HEK293 (cell line): ENCODE data around the gene PMVK.

Experiments used
- CTCF ChIA-PET: fragments of 350-600 bp; formaldehyde crosslinking; extraction: SDS; loops from one replicate; lab custom pipeline; 2021; ENCODE audit warnings: antibody characterized with exemption; lab: Yijun Ruan, JAX
- POLR2A ChIA-PET: fragments of 300-600 bp; formaldehyde crosslinking; extraction: SDS; loops from one replicate; lab custom pipeline; 2020; ENCODE audit warnings: antibody characterized with exemption, inconsistent platforms; lab: Yijun Ruan, JAX
- H3K27ac ChIP-seq: fragments of 200-500 bp; sonication (Bioruptor generic); 2 replicates; pipeline ENCODE4 v1.5.1; 2014; ENCODE audit warnings: low read depth, low read length, control low read depth, inconsistent platforms; ENCODE audit errors: extremely low read depth
- H3K36me3 ChIP-seq, 2 experiments: fragments of 200-500 bp in 1 of 2; sonication (Bioruptor generic) in 1 of 2; 1 replicate in 1 of 2; 2 replicates in 1 of 2; pipeline ENCODE4 v1.5.1; 2014 to 2017; ENCODE audit warnings: inconsistent platforms in 2 of 2, low read length in 2 of 2; ENCODE audit not compliant: control insufficient read depth in 2 of 2, insufficient read depth in 1 of 2
- H3K4me1 ChIP-seq: fragments of 200-500 bp; sonication (Bioruptor generic); 2 replicates; pipeline ENCODE4 v1.5.1; 2014; ENCODE audit warnings: mild to moderate bottlenecking, low read length, inconsistent platforms; ENCODE audit not compliant: control insufficient read depth, insufficient read depth
- H3K4me3 ChIP-seq: 2 replicates; pipeline ENCODE4 v1.5.1; 2011; ENCODE audit warnings: low read depth, mild to moderate bottlenecking, control low read depth, low read length, moderate library complexity
- H3K9me3 ChIP-seq: fragments of 200-500 bp; sonication (Bioruptor generic); 2 replicates; pipeline ENCODE4 v1.5.1; 2014; ENCODE audit warnings: low read depth, low read length, inconsistent platforms; ENCODE audit not compliant: control insufficient read depth, insufficient read depth
- IKZF3 ChIP-seq: fragments of 450-650 bp; IDR thresholded peaks from 2 replicates; pipeline ENCODE4 v1.5.0; 2018; ENCODE audit warnings: missing biosample characterization, mild to moderate bottlenecking, missing genetic modification characterization, moderate library complexity
- OSR2 ChIP-seq: fragments of 450-650 bp; formaldehyde crosslinking; IDR thresholded peaks from 2 replicates; pipeline ENCODE4 v1.5.1; 2016; ENCODE audit warnings: missing biosample characterization, missing genetic modification characterization
- PATZ1 ChIP-seq: fragments of 450-650 bp; formaldehyde crosslinking; IDR thresholded peaks from 2 replicates; pipeline ENCODE4 v1.5.1; 2016; ENCODE audit warnings: missing biosample characterization, missing genetic modification characterization
- PRDM6 ChIP-seq: fragments of 450-650 bp; formaldehyde crosslinking; IDR thresholded peaks from 2 replicates; pipeline ENCODE4 v1.5.1; 2017; ENCODE audit warnings: missing biosample characterization, missing genetic modification characterization
- SP3 ChIP-seq: fragments of 450-650 bp; formaldehyde crosslinking; IDR thresholded peaks from 2 replicates; pipeline ENCODE4 v1.5.1; 2016; ENCODE audit warnings: missing biosample characterization, missing genetic modification characterization
- ZBTB20 ChIP-seq: fragments of 450-650 bp; formaldehyde crosslinking; IDR thresholded peaks from 2 replicates; pipeline ENCODE4 v1.5.1; 2016; ENCODE audit warnings: missing biosample characterization, missing genetic modification characterization
- ZBTB21 ChIP-seq: fragments of 450-650 bp; formaldehyde crosslinking; IDR thresholded peaks from 2 replicates; pipeline ENCODE4 v1.5.1; 2017; ENCODE audit warnings: missing biosample characterization, missing genetic modification characterization
- ZBTB8A ChIP-seq: fragments of 450-650 bp; formaldehyde crosslinking; IDR thresholded peaks from 2 replicates; pipeline ENCODE4 v1.5.1; 2016; ENCODE audit warnings: missing biosample characterization, missing genetic modification characterization
- ZFHX2 ChIP-seq: fragments of 450-650 bp; formaldehyde crosslinking; conservative IDR thresholded peaks from 2 replicates; pipeline ENCODE4 v1.5.1; 2016; ENCODE audit warnings: missing biosample characterization, missing genetic modification characterization
- ZNF133 ChIP-seq: fragments of 450-650 bp; formaldehyde crosslinking; IDR thresholded peaks from 2 replicates; pipeline ENCODE4 v1.5.1; 2016; ENCODE audit warnings: missing biosample characterization, missing genetic modification characterization
- ZNF146 ChIP-seq: fragments of 450-650 bp; formaldehyde crosslinking; IDR thresholded peaks from 2 replicates; pipeline ENCODE4 v1.5.1; 2016; ENCODE audit warnings: missing biosample characterization, missing genetic modification characterization
- ZNF157 ChIP-seq: fragments of 450-650 bp; formaldehyde crosslinking; IDR thresholded peaks from 2 replicates; pipeline ENCODE4 v1.5.1; 2016; ENCODE audit warnings: missing biosample characterization, missing genetic modification characterization
- ZNF174 ChIP-seq: fragments of 450-650 bp; formaldehyde crosslinking; IDR thresholded peaks from 2 replicates; pipeline ENCODE4 v1.5.0; 2017; ENCODE audit warnings: missing biosample characterization, mild to moderate bottlenecking, missing genetic modification characterization
- ZNF202 ChIP-seq: fragments of 450-650 bp; formaldehyde crosslinking; IDR thresholded peaks from 2 replicates; pipeline ENCODE4 v1.5.1; 2016; ENCODE audit warnings: missing biosample characterization, missing genetic modification characterization, borderline replicate concordance
- ZNF211 ChIP-seq: fragments of 450-650 bp; formaldehyde crosslinking; IDR thresholded peaks from 2 replicates; pipeline ENCODE4 v1.5.1; 2016; ENCODE audit warnings: low read depth, missing biosample characterization, missing genetic modification characterization
- ZNF223 ChIP-seq: fragments of 450-650 bp; formaldehyde crosslinking; IDR thresholded peaks from 2 replicates; pipeline ENCODE4 v1.5.1; 2016; ENCODE audit warnings: missing biosample characterization, missing genetic modification characterization
- ZNF354C ChIP-seq: fragments of 450-650 bp; formaldehyde crosslinking; IDR thresholded peaks from 2 replicates; pipeline ENCODE4 v1.5.1; 2016; ENCODE audit warnings: missing biosample characterization, missing genetic modification characterization, low read depth, borderline replicate concordance
- ZNF521 ChIP-seq: fragments of 450-650 bp; formaldehyde crosslinking; IDR thresholded peaks from 2 replicates; pipeline ENCODE4 v1.5.1; 2017; ENCODE audit warnings: missing biosample characterization, mild to moderate bottlenecking, missing genetic modification characterization
- ZNF610 ChIP-seq: fragments of 450-650 bp; formaldehyde crosslinking; IDR thresholded peaks from 2 replicates; pipeline ENCODE4 v1.5.1; 2016; ENCODE audit warnings: missing biosample characterization, missing genetic modification characterization, borderline replicate concordance
- ZNF629 ChIP-seq: fragments of 450-650 bp; formaldehyde crosslinking; IDR thresholded peaks from 2 replicates; pipeline ENCODE4 v1.5.1; 2017; ENCODE audit warnings: missing biosample characterization, missing genetic modification characterization
- ZNF664 ChIP-seq: fragments of 450-650 bp; formaldehyde crosslinking; IDR thresholded peaks from 2 replicates; pipeline ENCODE4 v1.5.1; 2016; ENCODE audit warnings: missing biosample characterization, missing genetic modification characterization
- ZNF76 ChIP-seq: fragments of 450-650 bp; formaldehyde crosslinking; IDR thresholded peaks from 2 replicates; pipeline ENCODE4; 2016; ENCODE audit warnings: low read depth, missing biosample characterization, missing genetic modification characterization, borderline replicate concordance
- ZNF785 ChIP-seq: fragments of 450-650 bp; formaldehyde crosslinking; IDR thresholded peaks from 2 replicates; pipeline ENCODE4 v1.5.1; 2016; ENCODE audit warnings: missing biosample characterization, missing genetic modification characterization
- ZNF791 ChIP-seq: fragments of 450-650 bp; formaldehyde crosslinking; IDR thresholded peaks from 2 replicates; pipeline ENCODE4 v1.5.1; 2016; ENCODE audit warnings: missing biosample characterization, missing genetic modification characterization
- TF ChIP-seq, protein P1 (sequence below): fragments of 450-650 bp; formaldehyde crosslinking; IDR thresholded peaks from 2 replicates; pipeline ENCODE4 v1.5.1; 2016; ENCODE audit warnings: missing biosample characterization, missing genetic modification characterization
- TF ChIP-seq, protein P2 (sequence below): fragments of 450-650 bp; formaldehyde crosslinking; IDR thresholded peaks from 2 replicates; pipeline ENCODE4 v1.5.1; 2016; ENCODE audit warnings: missing biosample characterization, missing genetic modification characterization, borderline replicate concordance
- TF ChIP-seq, protein P3 (sequence below): fragments of 450-650 bp; formaldehyde crosslinking; IDR thresholded peaks from 2 replicates; pipeline ENCODE4 v1.5.1; 2017; ENCODE audit warnings: missing biosample characterization, missing genetic modification characterization

Gene PMVK

DNA sequence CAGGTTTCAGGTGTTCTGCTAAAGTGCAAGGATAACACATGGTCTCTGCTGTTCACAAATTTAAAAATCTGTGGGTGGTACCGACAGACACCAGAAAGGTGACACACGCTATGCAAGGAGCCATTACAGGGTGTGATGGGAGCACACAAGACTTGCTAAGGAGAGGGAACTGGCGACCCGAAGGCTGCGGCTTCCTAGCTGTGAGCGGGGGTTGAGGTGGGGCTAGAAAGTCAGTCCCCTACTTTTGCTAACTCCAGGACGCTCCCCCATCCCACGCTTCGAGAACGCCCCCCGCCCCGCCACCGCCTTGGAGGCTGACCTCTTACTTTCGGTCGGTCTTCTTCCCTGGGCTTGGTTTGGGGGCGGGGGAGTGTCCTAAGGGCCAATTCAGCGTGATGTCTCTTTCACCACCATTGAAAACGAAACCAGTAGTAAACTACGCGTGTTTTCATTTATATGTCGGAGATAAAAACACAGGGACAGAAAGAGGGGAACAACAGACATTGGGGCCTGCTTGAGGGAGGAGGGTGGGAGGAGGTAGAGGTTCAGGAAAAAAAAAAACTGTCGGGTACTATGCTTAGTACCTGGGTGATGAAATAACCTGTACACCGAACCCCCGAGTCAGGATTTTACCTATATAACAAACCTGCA is 39.0 kb upstream of the PMVK start:
- CTCF ChIA-PET = interaction anchor here (0.6 to 1.0 kb wide), 3 partner anchors 66 to 86 kb away, joined by 3 to 5 read pairs (median 4); partner anchors contain the start of gene ADAM15
- peaks cover 0 to 20% of the 10 kb centered on the region in 2 experiments; a peak in 2 of 3 replicates for H3K36me3 ChIP-seq
- H3K9me3 ChIP-seq = no peaks in the 10 kb centered on the region
- POLR2A ChIA-PET = interaction anchor here (2.2 to 6.0 kb wide), 3 partner anchors 8 to 26 kb away, joined by 9 to 66 read pairs (median 14); partner anchors contain the start of genes FLAD1, LENEP and ZBTB7B
- H3K4me3 ChIP-seq = peak overlapping the region; percentile 67
- peak overlapping the region; percentile 76; the same call in 1 of the 2 replicates for H3K27ac ChIP-seq
- peaks cover 9% of the 10 kb centered on the region for H3K4me1 ChIP-seq
- TF ChIP-seq ZBTB8A (tag by site-specific recombination) = no peak
- TF ChIP-seq, protein P1, sequence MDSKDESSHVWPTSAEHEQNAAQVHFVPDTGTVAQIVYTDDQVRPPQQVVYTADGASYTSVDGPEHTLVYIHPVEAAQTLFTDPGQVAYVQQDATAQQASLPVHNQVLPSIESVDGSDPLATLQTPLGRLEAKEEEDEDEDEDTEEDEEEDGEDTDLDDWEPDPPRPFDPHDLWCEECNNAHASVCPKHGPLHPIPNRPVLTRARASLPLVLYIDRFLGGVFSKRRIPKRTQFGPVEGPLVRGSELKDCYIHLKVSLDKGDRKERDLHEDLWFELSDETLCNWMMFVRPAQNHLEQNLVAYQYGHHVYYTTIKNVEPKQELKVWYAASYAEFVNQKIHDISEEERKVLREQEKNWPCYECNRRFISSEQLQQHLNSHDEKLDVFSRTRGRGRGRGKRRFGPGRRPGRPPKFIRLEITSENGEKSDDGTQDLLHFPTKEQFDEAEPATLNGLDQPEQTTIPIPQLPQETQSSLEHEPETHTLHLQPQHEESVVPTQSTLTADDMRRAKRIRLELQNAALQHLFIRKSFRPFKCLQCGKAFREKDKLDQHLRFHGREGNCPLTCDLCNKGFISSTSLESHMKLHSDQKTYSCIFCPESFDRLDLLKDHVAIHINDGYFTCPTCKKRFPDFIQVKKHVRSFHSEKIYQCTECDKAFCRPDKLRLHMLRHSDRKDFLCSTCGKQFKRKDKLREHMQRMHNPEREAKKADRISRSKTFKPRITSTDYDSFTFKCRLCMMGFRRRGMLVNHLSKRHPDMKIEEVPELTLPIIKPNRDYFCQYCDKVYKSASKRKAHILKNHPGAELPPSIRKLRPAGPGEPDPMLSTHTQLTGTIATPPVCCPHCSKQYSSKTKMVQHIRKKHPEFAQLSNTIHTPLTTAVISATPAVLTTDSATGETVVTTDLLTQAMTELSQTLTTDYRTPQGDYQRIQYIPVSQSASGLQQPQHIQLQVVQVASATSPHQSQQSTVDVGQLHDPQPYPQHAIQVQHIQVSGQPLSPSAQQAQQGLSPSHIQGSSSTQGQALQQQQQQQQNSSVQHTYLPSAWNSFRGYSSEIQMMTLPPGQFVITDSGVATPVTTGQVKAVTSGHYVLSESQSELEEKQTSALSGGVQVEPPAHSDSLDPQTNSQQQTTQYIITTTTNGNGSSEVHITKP (tag by site-specific recombination) = peak; percentile 10; the same call in 1 of the 2 replicates
- no peak for TF ChIP-seq ZNF133 (tag by site-specific recombination)
- TF ChIP-seq ZNF174 (tag by site-specific recombination) = no peak
- TF ChIP-seq PRDM6 = no peak
- no peak for TF ChIP-seq ZNF223 (tag by site-specific recombination)
- TF ChIP-seq ZFHX2 (tag by site-specific recombination) = peak; percentile 86
- TF ChIP-seq ZNF157 (tag by site-specific recombination) = no peak
- TF ChIP-seq, protein P2, sequence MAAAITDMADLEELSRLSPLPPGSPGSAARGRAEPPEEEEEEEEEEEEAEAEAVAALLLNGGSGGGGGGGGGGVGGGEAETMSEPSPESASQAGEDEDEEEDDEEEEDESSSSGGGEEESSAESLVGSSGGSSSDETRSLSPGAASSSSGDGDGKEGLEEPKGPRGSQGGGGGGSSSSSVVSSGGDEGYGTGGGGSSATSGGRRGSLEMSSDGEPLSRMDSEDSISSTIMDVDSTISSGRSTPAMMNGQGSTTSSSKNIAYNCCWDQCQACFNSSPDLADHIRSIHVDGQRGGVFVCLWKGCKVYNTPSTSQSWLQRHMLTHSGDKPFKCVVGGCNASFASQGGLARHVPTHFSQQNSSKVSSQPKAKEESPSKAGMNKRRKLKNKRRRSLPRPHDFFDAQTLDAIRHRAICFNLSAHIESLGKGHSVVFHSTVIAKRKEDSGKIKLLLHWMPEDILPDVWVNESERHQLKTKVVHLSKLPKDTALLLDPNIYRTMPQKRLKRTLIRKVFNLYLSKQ (tag by site-specific recombination) = no peak
- TF ChIP-seq ZNF202 (tag by site-specific recombination) = no peak
- TF ChIP-seq SP3 (tag by site-specific recombination) = peak; percentile 36
- no peak for TF ChIP-seq IKZF3
- no peak for TF ChIP-seq ZNF610 (tag by site-specific recombination)
- TF ChIP-seq, protein P3, sequence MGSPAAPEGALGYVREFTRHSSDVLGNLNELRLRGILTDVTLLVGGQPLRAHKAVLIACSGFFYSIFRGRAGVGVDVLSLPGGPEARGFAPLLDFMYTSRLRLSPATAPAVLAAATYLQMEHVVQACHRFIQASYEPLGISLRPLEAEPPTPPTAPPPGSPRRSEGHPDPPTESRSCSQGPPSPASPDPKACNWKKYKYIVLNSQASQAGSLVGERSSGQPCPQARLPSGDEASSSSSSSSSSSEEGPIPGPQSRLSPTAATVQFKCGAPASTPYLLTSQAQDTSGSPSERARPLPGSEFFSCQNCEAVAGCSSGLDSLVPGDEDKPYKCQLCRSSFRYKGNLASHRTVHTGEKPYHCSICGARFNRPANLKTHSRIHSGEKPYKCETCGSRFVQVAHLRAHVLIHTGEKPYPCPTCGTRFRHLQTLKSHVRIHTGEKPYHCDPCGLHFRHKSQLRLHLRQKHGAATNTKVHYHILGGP (tag by site-specific recombination) = no peak
- TF ChIP-seq ZNF211 (tag by site-specific recombination) = no peak
- TF ChIP-seq ZNF146 (tag by site-specific recombination) = no peak
- TF ChIP-seq ZNF76 (tag by site-specific recombination) = peak; percentile 57
- no peak for TF ChIP-seq ZNF521 (tag by site-specific recombination)
- peak; percentile 29; the same call in 1 of the 2 replicates for TF ChIP-seq PATZ1 (tag by site-specific recombination)
- no peak for TF ChIP-seq ZBTB21 (tag by site-specific recombination)
- no peak for TF ChIP-seq ZNF629
- no peak for TF ChIP-seq ZNF354C (tag by site-specific recombination)
- TF ChIP-seq ZBTB20 (tag by site-specific recombination) = no peak
- TF ChIP-seq ZNF664 (tag by site-specific recombination) = no peak
- no peak for TF ChIP-seq ZNF785 (tag by site-specific recombination)
- no peak for TF ChIP-seq ZNF791
- no peak for TF ChIP-seq OSR2 (tag by site-specific recombination)
